Left renal pelvis (tissue), 4 donors: Measurements from ENCODE around the gene PSMC1. TPM values are rescaled to one million over a fixed set of nuclear protein-coding genes. Genes with fewer than 3 reads are reported as not detected.
A peak's percentile ranks its signal among the peaks of the same experiment; 100 is the strongest.

Experiments
- DNase-seq, 4 donors: peaks; one replicate each; pipeline ENCODE4 v3.0.0-alpha.2; 2013; ENCODE audit warnings: low read depth in 4 of 4, low spot score in 3 of 4
- polyA plus RNA-seq, 4 donors: library from polyadenylated mRNA; unstranded; fragments of 120-200 nt; gene quantifications; one replicate each; pipeline ENCODE4 v1.2.1, GENCODE V29; 2013; ENCODE audit not compliant: insufficient read length in 4 of 4

Gene PSMC1
- polyA plus RNA-seq, 4 donors, result 112 to 138 (median 123) TPM

- DNase-seq, result no peak
Measured at GRCh38 chr14:90275820-90276219, 19.5 kb downstream of the PSMC1 start.

GRCh38 chr14:90276646-90277367 lies 20.5 kb downstream of the PSMC1 start:
- DNase-seq, result no peak

- DNase-seq, result no peak
Measured at GRCh38 chr14:90277581-90278198, 21.3 kb downstream of the PSMC1 start.

- DNase-seq, result no peak
Measured at GRCh38 chr14:90278199-90279175, 22.1 kb downstream of the PSMC1 start.

GRCh38 chr14:90280096-90280495 lies 23.7 kb downstream of the PSMC1 start:
- no peak for DNase-seq

- no peak for DNase-seq
Measured at GRCh38 chr14:90281261-90281660, 24.9 kb downstream of the PSMC1 start.

- DNase-seq, result no peak
Measured at GRCh38 chr14:90281756-90282155, 25.4 kb downstream of the PSMC1 start.

- DNase-seq, result no peak
Measured at GRCh38 chr14:90287791-90288190, 31.4 kb downstream of the PSMC1 start.

GRCh38 chr14:90288651-90289355 lies 32.5 kb downstream of the PSMC1 start:
- no peak for DNase-seq

- no peak for DNase-seq
Measured at GRCh38 chr14:90290337-90291011, 34.1 kb downstream of the PSMC1 start.

- no peak for DNase-seq
Measured at GRCh38 chr14:90291699-90292098, 35.3 kb downstream of the PSMC1 start.

- DNase-seq, result no peak
Measured at GRCh38 chr14:90293766-90294730, 37.7 kb downstream of the PSMC1 start.

GRCh38 chr14:90294872-90295271 lies 38.5 kb downstream of the PSMC1 start:
- DNase-seq, result no peak

- DNase-seq, result peak in 3 of 4 donors; percentile 8 to 29 (median 10)
Measured at GRCh38 chr14:90295870-90296516, 39.6 kb downstream of the PSMC1 start.

- no peak for DNase-seq
Measured at GRCh38 chr14:90296641-90297040, 40.3 kb downstream of the PSMC1 start.

GRCh38 chr14:90297876-90298629 lies 41.7 kb downstream of the PSMC1 start:
- DNase-seq, result no peak

GRCh38 chr14:90299408-90299807 lies 43.1 kb downstream of the PSMC1 start:
- DNase-seq, result no peak

- no peak for DNase-seq
Measured at GRCh38 chr14:90300611-90301047, 44.3 kb downstream of the PSMC1 start.
